ENCODE results near the gene AFF3.

The AFF3 gene

DNA sequence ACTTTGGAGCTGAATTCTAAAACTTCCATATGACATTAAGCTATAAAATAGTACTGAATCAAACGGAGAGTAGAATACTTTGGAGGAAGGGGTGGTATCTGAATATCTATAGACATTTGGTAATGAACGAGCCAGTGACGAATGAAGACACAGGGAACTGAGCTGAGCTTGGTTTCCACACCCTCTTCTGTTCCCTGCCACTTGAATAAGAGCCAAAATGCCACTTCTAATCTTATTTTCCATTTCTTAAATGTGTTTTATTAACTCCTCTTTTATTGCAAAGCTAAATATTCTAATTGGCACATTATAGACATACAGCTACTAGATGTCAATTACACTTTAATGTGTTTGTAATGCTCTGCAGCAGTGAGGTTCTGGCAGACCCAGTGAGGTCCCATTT, 76.1 kb downstream of the AFF3 start:
- TF ChIP-seq, protein P1, sequence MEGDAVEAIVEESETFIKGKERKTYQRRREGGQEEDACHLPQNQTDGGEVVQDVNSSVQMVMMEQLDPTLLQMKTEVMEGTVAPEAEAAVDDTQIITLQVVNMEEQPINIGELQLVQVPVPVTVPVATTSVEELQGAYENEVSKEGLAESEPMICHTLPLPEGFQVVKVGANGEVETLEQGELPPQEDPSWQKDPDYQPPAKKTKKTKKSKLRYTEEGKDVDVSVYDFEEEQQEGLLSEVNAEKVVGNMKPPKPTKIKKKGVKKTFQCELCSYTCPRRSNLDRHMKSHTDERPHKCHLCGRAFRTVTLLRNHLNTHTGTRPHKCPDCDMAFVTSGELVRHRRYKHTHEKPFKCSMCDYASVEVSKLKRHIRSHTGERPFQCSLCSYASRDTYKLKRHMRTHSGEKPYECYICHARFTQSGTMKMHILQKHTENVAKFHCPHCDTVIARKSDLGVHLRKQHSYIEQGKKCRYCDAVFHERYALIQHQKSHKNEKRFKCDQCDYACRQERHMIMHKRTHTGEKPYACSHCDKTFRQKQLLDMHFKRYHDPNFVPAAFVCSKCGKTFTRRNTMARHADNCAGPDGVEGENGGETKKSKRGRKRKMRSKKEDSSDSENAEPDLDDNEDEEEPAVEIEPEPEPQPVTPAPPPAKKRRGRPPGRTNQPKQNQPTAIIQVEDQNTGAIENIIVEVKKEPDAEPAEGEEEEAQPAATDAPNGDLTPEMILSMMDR (IDR thresholded peaks at IDR 0.05; ENCODE audit: control insufficient read depth, extremely low read depth, insufficient read depth): no peak
- H3K4me3 ChIP-seq (ENCODE audit: low read depth, low read length): no peak overlapping the region
- DNase-seq (ENCODE audit: low read depth): peak; percentile 79

GRCh38 chr2:100064592-100065428, 77.6 kb downstream of the AFF3 start:
- TF ChIP-seq, protein P1 (IDR thresholded peaks at IDR 0.05; ENCODE audit: control insufficient read depth, extremely low read depth, insufficient read depth): no peak
- DNase-seq (ENCODE audit: low read depth): peak; percentile 61
- H3K4me3 ChIP-seq (ENCODE audit: low read depth, low read length): peak overlapping the region; percentile 1; the same call in 1 of the 2 replicates

GRCh38 chr2:100064165-100064564, 78.2 kb downstream of the AFF3 start:
- DNase-seq (ENCODE audit: low read depth): no peak
- no peak overlapping the region for H3K4me3 ChIP-seq (ENCODE audit: low read depth, low read length)
- TF ChIP-seq, protein P1 (IDR thresholded peaks at IDR 0.05; ENCODE audit: control insufficient read depth, extremely low read depth, insufficient read depth): no peak

DNA sequence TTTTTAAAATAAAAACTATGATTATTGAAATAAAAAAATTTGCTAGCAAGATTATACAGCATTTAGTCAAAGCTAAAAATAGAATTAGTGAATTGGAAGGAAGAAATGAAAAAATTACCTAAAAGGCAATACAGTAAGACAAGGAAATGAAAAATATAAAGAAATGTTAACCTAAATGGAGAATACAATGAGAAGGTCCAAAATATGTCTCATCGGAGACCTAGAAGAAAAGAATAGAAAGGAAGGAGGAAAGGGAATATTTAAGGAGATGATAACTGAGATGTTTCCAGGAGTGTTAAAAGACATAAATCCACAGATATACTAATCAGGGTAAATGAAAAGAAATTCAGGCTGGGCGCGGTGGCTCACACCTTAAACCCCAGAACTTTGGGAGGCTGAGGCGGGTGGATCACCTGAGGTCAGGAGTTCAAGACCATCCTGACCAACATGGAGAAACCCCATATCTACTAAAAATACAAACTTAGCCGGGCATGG, 78.9 kb downstream of the AFF3 start:
- no peak overlapping the region for H3K4me3 ChIP-seq (ENCODE audit: low read depth, low read length)
- no peak for DNase-seq (ENCODE audit: low read depth)
- TF ChIP-seq, protein P1 (IDR thresholded peaks at IDR 0.05; ENCODE audit: control insufficient read depth, extremely low read depth, insufficient read depth): no peak

GRCh38 chr2:100062336-100062735, 80.1 kb downstream of the AFF3 start:
- H3K4me3 ChIP-seq (ENCODE audit: low read depth, low read length): no peak overlapping the region
- DNase-seq (ENCODE audit: low read depth): no peak
- TF ChIP-seq, protein P1 (IDR thresholded peaks at IDR 0.05; ENCODE audit: control insufficient read depth, extremely low read depth, insufficient read depth): no peak

DNA sequence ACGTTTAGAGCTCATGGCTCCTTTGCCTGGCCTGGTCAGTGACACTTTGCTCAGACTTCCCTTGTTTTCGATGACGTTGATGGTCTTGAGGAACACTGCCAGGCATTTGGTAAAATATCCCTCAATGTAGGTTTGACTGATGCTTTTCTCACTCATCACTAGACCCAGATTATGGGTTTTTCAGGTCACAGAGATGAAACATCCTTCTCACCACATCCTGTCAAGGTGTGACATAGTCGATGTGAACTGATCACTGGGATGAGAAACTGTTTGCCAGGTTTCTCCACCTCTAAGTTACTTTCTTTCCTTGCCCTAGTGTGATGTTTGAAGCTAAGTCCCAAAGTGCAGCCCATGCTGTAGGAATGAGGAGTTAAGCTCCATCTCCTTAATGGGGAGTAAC, 81.5 kb downstream of the AFF3 start:
- TF ChIP-seq, protein P1 (IDR thresholded peaks at IDR 0.05; ENCODE audit: control insufficient read depth, extremely low read depth, insufficient read depth): no peak
- DNase-seq (ENCODE audit: low read depth): no peak
- H3K4me3 ChIP-seq (ENCODE audit: low read depth, low read length): no peak overlapping the region

All from LNCaP clone FGC (cell line).